GM12874 (cell line): ENCODE results near the gene TMEM123.

Experiments used
- TF ChIP-seq, protein P1 (sequence below): IDR thresholded peaks from 2 replicates; pipeline ENCODE4 v1.5.1; 2011; ENCODE audit warnings: low read depth, mild to moderate bottlenecking, control low read depth, low read length, moderate library complexity; ENCODE audit not compliant: insufficient read depth

TMEM123 gene

GRCh38 chr11:102471474-102471873 is 18.9 kb upstream of the TMEM123 start:
- TF ChIP-seq, protein P1, sequence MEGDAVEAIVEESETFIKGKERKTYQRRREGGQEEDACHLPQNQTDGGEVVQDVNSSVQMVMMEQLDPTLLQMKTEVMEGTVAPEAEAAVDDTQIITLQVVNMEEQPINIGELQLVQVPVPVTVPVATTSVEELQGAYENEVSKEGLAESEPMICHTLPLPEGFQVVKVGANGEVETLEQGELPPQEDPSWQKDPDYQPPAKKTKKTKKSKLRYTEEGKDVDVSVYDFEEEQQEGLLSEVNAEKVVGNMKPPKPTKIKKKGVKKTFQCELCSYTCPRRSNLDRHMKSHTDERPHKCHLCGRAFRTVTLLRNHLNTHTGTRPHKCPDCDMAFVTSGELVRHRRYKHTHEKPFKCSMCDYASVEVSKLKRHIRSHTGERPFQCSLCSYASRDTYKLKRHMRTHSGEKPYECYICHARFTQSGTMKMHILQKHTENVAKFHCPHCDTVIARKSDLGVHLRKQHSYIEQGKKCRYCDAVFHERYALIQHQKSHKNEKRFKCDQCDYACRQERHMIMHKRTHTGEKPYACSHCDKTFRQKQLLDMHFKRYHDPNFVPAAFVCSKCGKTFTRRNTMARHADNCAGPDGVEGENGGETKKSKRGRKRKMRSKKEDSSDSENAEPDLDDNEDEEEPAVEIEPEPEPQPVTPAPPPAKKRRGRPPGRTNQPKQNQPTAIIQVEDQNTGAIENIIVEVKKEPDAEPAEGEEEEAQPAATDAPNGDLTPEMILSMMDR, result no peak

- TF ChIP-seq, protein P1, result no peak
Measured at GRCh38 chr11:102470251-102470650, 17.7 kb upstream of the TMEM123 start.

DNA sequence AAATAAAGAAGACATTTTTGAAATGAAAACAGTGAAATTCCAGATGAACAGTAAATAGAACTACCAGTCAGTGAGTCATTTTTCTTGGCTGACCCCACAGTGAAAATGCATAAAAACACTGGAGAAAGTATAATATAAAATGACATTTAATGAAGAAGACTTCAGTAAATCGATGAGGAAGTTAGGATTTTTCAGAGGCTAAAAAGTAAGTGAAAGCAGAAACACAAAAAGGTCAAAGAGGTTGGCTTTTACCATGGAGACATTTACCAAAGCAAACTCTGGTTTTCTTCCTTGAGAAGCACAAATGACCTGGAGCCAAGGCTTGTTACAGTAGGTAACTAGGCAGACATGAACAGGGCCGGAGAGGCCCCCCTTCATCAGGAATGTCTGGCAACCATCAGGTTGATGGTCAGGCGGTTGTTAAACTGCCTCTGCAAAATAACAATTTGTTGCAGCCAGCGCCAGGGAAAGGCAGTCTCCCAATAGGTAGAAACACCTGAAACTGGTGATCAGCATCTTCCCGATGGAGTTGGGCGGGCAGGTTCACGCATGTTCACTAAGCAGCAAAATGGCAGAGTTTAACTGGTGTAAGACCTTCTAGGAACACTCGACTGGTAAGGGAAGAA is 16.7 kb upstream of the TMEM123 start:
- TF ChIP-seq, protein P1, result no peak

DNA sequence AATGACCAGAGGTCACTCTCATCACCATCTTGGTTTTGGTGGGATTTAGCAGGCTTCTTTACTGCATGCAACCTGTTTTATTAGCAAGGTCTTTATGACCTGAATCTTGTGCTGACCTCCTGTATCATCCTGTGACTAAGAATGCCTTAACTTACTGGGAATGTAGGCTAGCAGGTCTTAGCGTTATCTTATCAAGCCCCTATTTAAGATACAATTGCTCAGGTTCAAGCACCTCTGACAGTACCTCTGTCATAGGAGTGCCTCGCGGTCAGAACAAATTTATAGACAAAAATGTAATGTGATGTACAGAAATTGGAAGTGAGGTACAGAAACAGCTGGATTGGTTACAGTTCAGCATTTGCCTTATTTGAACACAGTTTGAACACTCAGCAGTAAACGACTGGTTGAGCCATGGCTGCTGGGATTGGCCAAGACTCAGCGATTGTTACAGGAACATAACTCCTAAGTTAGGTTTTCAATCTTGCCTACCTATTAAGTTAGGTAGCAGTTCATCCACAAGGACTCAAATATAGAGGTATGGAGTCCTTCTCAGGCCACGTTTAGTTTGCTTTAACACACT is 16.1 kb upstream of the TMEM123 start:
- TF ChIP-seq, protein P1, result no peak

- TF ChIP-seq, protein P1, result no peak
Measured at GRCh38 chr11:102467853-102468580, 15.5 kb upstream of the TMEM123 start.

DNA sequence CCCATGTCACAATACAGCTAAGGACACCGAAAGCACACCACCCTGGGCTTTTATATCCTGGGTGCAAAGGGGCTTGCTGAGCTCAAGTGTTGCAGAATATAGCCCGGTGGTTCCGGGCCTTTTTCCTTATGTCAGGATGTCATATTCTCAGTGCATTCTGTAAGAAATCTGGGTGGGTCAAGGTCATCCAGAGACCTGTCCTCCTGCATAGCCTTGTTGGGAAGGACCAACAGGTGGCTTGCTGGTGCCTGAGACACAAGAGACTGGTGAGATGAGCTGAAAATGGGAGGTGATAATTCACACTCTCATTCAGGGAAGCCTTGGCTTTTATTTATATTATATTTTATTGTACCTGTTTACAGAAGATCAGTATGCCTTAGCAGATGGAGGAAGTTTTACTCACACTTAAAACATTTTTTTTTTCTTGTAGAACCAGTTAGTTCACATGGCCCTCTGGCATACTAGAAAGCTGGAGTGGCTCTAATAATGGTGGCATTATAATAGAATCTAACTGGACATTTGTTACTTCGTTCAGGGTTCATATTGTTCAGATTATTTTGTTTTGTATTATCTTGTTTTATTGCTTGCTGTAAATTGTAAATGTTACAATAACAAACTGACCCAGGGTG is 14.6 kb upstream of the TMEM123 start:
- TF ChIP-seq, protein P1, result no peak

DNA sequence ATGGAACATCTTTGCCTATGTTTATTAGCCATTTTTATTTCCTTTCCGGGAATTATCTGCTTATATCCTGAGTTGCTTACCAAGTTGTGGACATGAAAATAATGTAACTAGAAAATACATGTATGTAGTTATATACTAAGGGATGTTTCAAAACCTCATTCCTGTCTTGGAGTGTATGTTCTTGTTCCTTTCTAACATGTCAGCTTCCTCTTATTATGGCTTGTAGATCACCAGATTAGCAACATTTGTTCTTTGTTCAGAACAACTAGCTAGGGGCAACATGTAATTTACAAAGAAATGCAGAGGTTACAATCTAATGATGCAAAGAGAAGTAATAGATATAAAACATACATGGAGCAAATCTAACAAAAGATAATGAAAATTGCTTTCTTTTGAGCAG is 13.1 kb upstream of the TMEM123 start:
- TF ChIP-seq, protein P1, result no peak
